Upper lobe of left lung (tissue), 4 donors: ENCODE data around the gene ALDH16A1.

Experiments used
- CTCF ChIP-seq, 6 experiments: fragments of 450-650 bp in 4 of 6; fragments of 200-600 bp in 2 of 6; sonication (generic) in 2 of 6; IDR thresholded peaks; one replicate each; pipeline ENCODE4 v1.5.1; 2016 to 2019; ENCODE audit warnings: antibody characterized with exemption in 6 of 6
- POLR2A ChIP-seq, 4 donors: fragments of 450-650 bp; IDR thresholded peaks; one replicate each; pipeline ENCODE4 v1.5.1; 2016 to 2017; ENCODE audit warnings: antibody characterized with exemption in 4 of 4, mild to moderate bottlenecking in 2 of 4

DNA sequence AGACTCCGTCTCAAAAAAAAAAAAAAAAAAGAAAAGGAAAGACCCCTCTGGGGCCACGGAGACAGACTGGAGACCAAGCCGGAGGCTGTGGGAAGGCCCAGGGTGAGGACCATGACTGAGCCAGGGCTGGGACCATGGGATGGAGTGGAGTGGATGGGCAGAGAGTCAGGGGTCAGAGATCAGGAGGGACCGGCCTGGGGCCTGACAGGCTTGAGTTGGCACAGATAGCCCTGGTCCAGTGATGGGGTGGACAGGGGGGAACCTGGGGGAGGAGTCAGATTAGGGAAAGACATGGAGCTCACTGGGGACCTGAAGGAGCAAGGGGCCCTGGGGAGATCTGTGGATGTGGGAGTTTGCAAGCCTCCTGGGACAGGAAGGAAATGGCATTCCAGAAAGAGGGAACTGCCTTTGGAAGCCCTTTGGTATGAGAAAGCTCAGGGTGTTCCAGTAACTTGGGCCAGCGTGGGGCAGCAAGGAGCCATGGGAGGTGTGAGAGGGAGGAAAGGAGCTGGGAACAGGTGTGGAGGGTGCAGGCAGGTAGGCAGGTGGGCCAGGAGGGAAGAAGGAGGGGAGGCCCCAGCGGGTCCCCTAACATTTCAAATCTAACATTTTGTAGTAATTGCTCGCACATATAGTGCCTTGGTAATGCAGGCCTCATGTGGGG lies 28.1 kb downstream of the ALDH16A1 start:
- TF ChIP-seq POLR2A (IDR thresholded peaks at IDR 0.05), result no peak
- TF ChIP-seq CTCF (IDR thresholded peaks at IDR 0.05), result no peak
